GM12878 (cell line): ENCODE results near the gene SETBP1. TPM values are rescaled to one million over a fixed set of nuclear protein-coding genes. Genes with fewer than 3 reads are reported as not detected.

Experiments
- ATAC-seq: fragments of 200-7000 bp; cut with Tn5 transposase; 3 replicates; pipeline ENCODE4 v1.9.1; 2020; ENCODE audit warnings: mild to moderate bottlenecking, moderate library complexity
- BruUV-seq: library from RNA; stranded (reverse); fragments of 400-500 nt; replicated peaks from 2 replicates; lab custom pipeline; 2021; lab: Mats Ljungman, UMichigan
- CTCF ChIA-PET: fragments of 300-600 bp; sonication (Branson Sonifier 250); formaldehyde crosslinking; extraction: SDS; loops from one replicate; lab custom pipeline; 2021; ENCODE audit warnings: inconsistent platforms; lab: Yijun Ruan, JAX
- POLR2A ChIA-PET: fragments of 350-600 bp; formaldehyde crosslinking; extraction: SDS; loops from one replicate; lab custom pipeline; 2021; ENCODE audit warnings: inconsistent platforms; lab: Charles Lee
- RAD21 ChIA-PET: fragments of 300-600 bp; sonication (Branson Sonifier 250); formaldehyde crosslinking; loops from one replicate; lab custom pipeline; 2023; ENCODE audit warnings: antibody characterized with exemption; ENCODE audit not compliant: unreplicated experiment; lab: Charles Lee
- SMC1A ChIA-PET: fragments of 300-600 bp; sonication (Branson Sonifier 250); formaldehyde crosslinking; loops from one replicate; lab custom pipeline; 2023; ENCODE audit not compliant: unreplicated experiment, uncharacterized antibody; lab: Charles Lee
- DNase-seq: peaks from one replicate; pipeline ENCODE4 v3.0.0-alpha.2; 2011; ENCODE audit warnings: low read depth, low spot score
- FAIRE-seq: peaks from 3 replicates; lab custom pipeline; 2011; peaks lifted over from hg19 to GRCh38; lab: Jason Lieb, UNC
- H2AFZ ChIP-seq: 2 replicates; pipeline ENCODE4 v1.6.0; 2011; ENCODE audit warnings: low read depth, low read length, control low read depth; ENCODE audit not compliant: control insufficient read depth
- H3K27ac ChIP-seq: 2 replicates; pipeline ENCODE4 v1.5.1; 2011; ENCODE audit warnings: control low read depth; ENCODE audit not compliant: control insufficient read depth, insufficient read depth
- H3K27me3 ChIP-seq, 2 experiments: replicated peaks in 1 of 2; 2 replicates each; pipeline versions ENCODE4 v1.6.0 to v1.6.1; 2011; ENCODE audit warnings: low read length in 1 of 2; ENCODE audit not compliant: control insufficient read depth in 2 of 2, insufficient read depth in 2 of 2
- H3K36me3 ChIP-seq, 2 experiments: 2 replicates each; pipeline ENCODE4 v1.5.1; 2011; ENCODE audit warnings: low read length in 1 of 2; ENCODE audit not compliant: control insufficient read depth in 2 of 2, insufficient read depth in 2 of 2
- H3K4me1 ChIP-seq: 2 replicates; pipeline ENCODE4 v1.6.1; 2011; ENCODE audit warnings: mild to moderate bottlenecking, low read length, moderate library complexity, mixed read lengths; ENCODE audit not compliant: control insufficient read depth, insufficient read depth
- H3K4me2 ChIP-seq: 2 replicates; pipeline ENCODE4 v1.6.0; 2011; ENCODE audit warnings: control low read depth; ENCODE audit not compliant: control insufficient read depth, insufficient read depth
- H3K4me3 ChIP-seq: fragments of 200-600 bp; sonication (generic); 2 replicates; pipeline ENCODE4 v1.5.1; 2016
- H3K79me2 ChIP-seq: 2 replicates; pipeline ENCODE4 v1.6.0; 2011; ENCODE audit warnings: low read length; ENCODE audit not compliant: control insufficient read depth, insufficient read depth
- H3K9ac ChIP-seq: 2 replicates; pipeline ENCODE4 v1.8.0; 2011; ENCODE audit warnings: low read length, control low read depth, mixed read lengths; ENCODE audit not compliant: control insufficient read depth, insufficient read depth
- H3K9me3 ChIP-seq: replicated peaks from 3 replicates; pipeline ENCODE4 v1.5.1; 2011; ENCODE audit warnings: mild to moderate bottlenecking, low read length; ENCODE audit not compliant: control insufficient read depth, insufficient read depth
- H4K20me1 ChIP-seq: 2 replicates; pipeline ENCODE4 v1.6.0; 2011; ENCODE audit not compliant: control insufficient read depth, insufficient read depth
- EZH2 ChIP-seq: IDR thresholded peaks from 2 replicates; pipeline ENCODE4 v1.6.1; 2012; ENCODE audit warnings: low read depth, mild to moderate bottlenecking, control low read depth, inconsistent platforms, low read length, borderline replicate concordance; ENCODE audit not compliant: control insufficient read depth
- HDAC2 ChIP-seq: fragments of 200-600 bp; sonication (generic); IDR thresholded peaks from 2 replicates; pipeline ENCODE4 v1.6.1; 2017
- HDAC6 ChIP-seq: fragments of 200-600 bp; sonication (generic); IDR thresholded peaks from one replicate; pipeline ENCODE4 v1.8.0; 2017; ENCODE audit warnings: antibody characterized with exemption; ENCODE audit not compliant: unreplicated experiment
- SREBF2 ChIP-seq: IDR thresholded peaks from 2 replicates; pipeline ENCODE4 v1.6.1; 2012; ENCODE audit warnings: mild to moderate bottlenecking, low read length
- WRNIP1 ChIP-seq: IDR thresholded peaks from 2 replicates; pipeline ENCODE4 v1.6.1; 2011; ENCODE audit warnings: low read depth, low read length, improper control_type of control experiment, borderline replicate concordance
- ZNF24 ChIP-seq: fragments of 450-650 bp; IDR thresholded peaks from 2 replicates; pipeline ENCODE4 v1.6.1; 2017; ENCODE audit warnings: antibody characterized with exemption, mild to moderate bottlenecking
- WGBS: methylation state at CpG from one replicate; pipeline ENCODE4 v1.1.6; 2016; ENCODE audit warnings: low lambda C conversion rate; ENCODE audit not compliant: insufficient replicate concordance, insufficient coverage; ENCODE audit errors: missing lambda C conversion rate; 5-methylcytosine and 5-hydroxymethylcytosine counted together
- in situ Hi-C: fragments of 300-500 bp; cut with MboI; formaldehyde crosslinking; loops from 9 replicates; pipeline ENCODE4 v1.14.3; 2018; ENCODE audit warnings: mixed read lengths
- intact Hi-C: fragments of 100-400 bp; cut with micrococcal nuclease; formaldehyde crosslinking; loops from one replicate; pipeline ENCODE4 v1.14.2; 2022; ENCODE audit not compliant: unreplicated experiment
- polyA plus RNA-seq, 11 experiments: library from polyadenylated mRNA; depleted of rRNA in 4 of 11; unstranded in 6 of 11; stranded (reverse) in 5 of 11; fragments of >200 nt; fragmentation: Nextera tagmentation in 4 of 11; fragmentation: Illumina TruSeq in 1 of 11; extraction: Ambion mirVana in 4 of 11; extraction: Trizol in 1 of 11; gene quantifications; 1 replicate in 1 of 11; 2 replicates in 10 of 11; pipeline versions ENCODE4 v1.2.1 to v1.2.3, GENCODE V29; 2011 to 2016; ENCODE audit warnings: inconsistent platforms in 2 of 11, missing spikeins in 2 of 11, low read depth in 1 of 11
- total RNA-seq, 4 experiments: library from RNA; depleted of rRNA in 3 of 4; stranded (reverse); fragments of >200 nt in 3 of 4; fragmentation: Illumina TruSeq in 1 of 4; extraction: Trizol in 1 of 4; gene quantifications; 2 replicates each; pipeline versions ENCODE4 v1.2.1 to v1.2.3, GENCODE V29; 2013 to 2021

The SETBP1 gene
- total and polyA plus RNA-seq, 10 of the 15 experiments (the other 5 are each of a cell fraction or from before 2014, with no cell fraction given), result 0.99 to 29.7 (median 8.3) TPM

- Histone ChIP-seq H3K36me3 (no peaks in the 10 kb centered on the region; a peak in 1 of 4 replicates), H2AFZ (no peak overlapping the region), H3K27me3 (no peaks in the 10 kb centered on the region), H3K27ac (no peak overlapping the region), H3K4me3 (no peak overlapping the region), H3K9me3 (no peaks in the 10 kb centered on the region), H3K79me2 (no peaks in the 10 kb centered on the region), H4K20me1 (no peaks in the 10 kb centered on the region), H3K9ac (no peak overlapping the region), H3K4me1 (no peaks in the 10 kb centered on the region), H3K4me2 (no peak overlapping the region)
- no TSS peak for BruUV-seq
- ChIA-PET RAD21 (no interaction called here), SMC1A (interaction anchor here (1.0 to 2.2 kb wide), 3 partner anchors 9 to 165 kb away, joined by 3 to 7 read pairs (median 3); no protein-coding TSS in a partner anchor), CTCF (interaction anchor here (1.2 kb wide), 1 partner anchor 278 kb away, joined by 3 read pairs; no protein-coding TSS in a partner anchor), POLR2A (no interaction called here)
- ATAC-seq, result no peak
- in situ Hi-C loops (no loop called here), intact Hi-C loops (no loop called here)
- 75% methylated on average over 2 of the region's 2 CpGs for WGBS
- FAIRE-seq, result no peak
- DNase-seq, result no peak
- no peak for TF ChIP-seq ZNF24
- TF ChIP-seq HDAC6, result no peak
- TF ChIP-seq EZH2, result no peak
- TF ChIP-seq SREBF2, result no peak
These were observed 279.9 kb downstream of the SETBP1 start for GRCh38 chr18:44960580-44960979.

- no peaks in the 10 kb centered on the region for H3K4me1 ChIP-seq
- POLR2A ChIA-PET, result no interaction called here
- no peaks in the 10 kb centered on the region for H3K79me2 ChIP-seq
- no peaks in the 10 kb centered on the region for H3K36me3 ChIP-seq
- intact Hi-C loops (no loop called here), in situ Hi-C loops (no loop called here)
- 5% methylated on average over 3 of the region's 3 CpGs for WGBS
- SMC1A ChIA-PET, result interaction anchor here (1.0 to 2.2 kb wide), 6 partner anchors 9 to 110 kb away, joined by 3 to 7 read pairs (median 4); no protein-coding TSS in a partner anchor
- no peak overlapping the region for H3K27ac ChIP-seq
- H3K4me3 ChIP-seq, result no peak overlapping the region
- ATAC-seq (peak; percentile 51), FAIRE-seq (no peak), DNase-seq (no peak)
- H3K9ac ChIP-seq, result no peak overlapping the region
- H3K27me3 ChIP-seq, result no peaks in the 10 kb centered on the region
- RAD21 ChIA-PET, result interaction anchor here (0.8 to 1.5 kb wide), 2 partner anchors 12 to 47 kb away, joined by 3 to 4 read pairs; no protein-coding TSS in a partner anchor
- H3K4me2 ChIP-seq, result no peak overlapping the region
- CTCF ChIA-PET, result interaction anchor here (1.0 to 1.3 kb wide), 4 partner anchors 11 to 279 kb away, joined by 3 to 4 read pairs (median 3); no protein-coding TSS in a partner anchor
- no peaks in the 10 kb centered on the region for H3K9me3 ChIP-seq
- no peaks in the 10 kb centered on the region for H4K20me1 ChIP-seq
- no peak overlapping the region for H2AFZ ChIP-seq
- no TSS peak for BruUV-seq
- TF ChIP-seq HDAC2 (no peak), WRNIP1 (no peak)
These were observed 280.8 kb downstream of the SETBP1 start for GRCh38 chr18:44961288-44961995.
